Muscle of leg (tissue), 11 donors: ENCODE data around the gene GRIK1. TPM values are rescaled to one million over a fixed set of nuclear protein-coding genes. Genes with fewer than 3 reads are reported as not detected.

Source experiments
- DNase-seq: peaks from one replicate; pipeline ENCODE4 v3.0.0; 2013
- H3K27ac ChIP-seq: one replicate; pipeline ENCODE4 v1.5.1; 2013; ENCODE audit warnings: mild to moderate bottlenecking, low read length, control low read depth
- H3K27me3 ChIP-seq: one replicate; pipeline ENCODE4 v1.6.1; 2013; ENCODE audit warnings: low read length; ENCODE audit not compliant: control insufficient read depth, insufficient read depth
- H3K36me3 ChIP-seq: one replicate; pipeline ENCODE4 v1.6.1; 2013; ENCODE audit warnings: low read length; ENCODE audit not compliant: control insufficient read depth, insufficient read depth
- H3K4me1 ChIP-seq: one replicate; pipeline ENCODE4 v1.6.1; 2013; ENCODE audit warnings: low read length; ENCODE audit not compliant: control insufficient read depth, insufficient read depth
- H3K4me3 ChIP-seq: one replicate; pipeline ENCODE4 v1.5.1; 2013; ENCODE audit warnings: low read length, control low read depth
- H3K9me3 ChIP-seq: replicated peaks from 2 replicates; pipeline ENCODE4 v1.6.1; 2013; ENCODE audit warnings: low read depth, low read length; ENCODE audit not compliant: control insufficient read depth
- WGBS: methylation state at CpG from one replicate; pipeline ENCODE4 v1.1.5; 2013; ENCODE audit warnings: missing lambda C conversion rate; ENCODE audit not compliant: insufficient coverage; 5-methylcytosine and 5-hydroxymethylcytosine counted together
- polyA plus RNA-seq, 8 donors: library from polyadenylated mRNA; unstranded; fragments of 120-200 nt; gene quantifications; one replicate each; pipeline versions ENCODE4 v1.2.1 to v1.2.3, GENCODE V29; 2013; ENCODE audit warnings: inconsistent platforms in 1 of 8, low replicate concordance in 1 of 8; ENCODE audit not compliant: insufficient read length in 8 of 8, insufficient read depth in 1 of 8
- total RNA-seq: library from RNA; stranded (reverse); fragments of 120-200 nt; gene quantifications from one replicate; pipeline ENCODE4 v1.2.4, GENCODE V29; 2013

Gene GRIK1
- total and polyA plus RNA-seq, 9 donors = 0.25 to 2.1 (median 0.39) TPM

DNA sequence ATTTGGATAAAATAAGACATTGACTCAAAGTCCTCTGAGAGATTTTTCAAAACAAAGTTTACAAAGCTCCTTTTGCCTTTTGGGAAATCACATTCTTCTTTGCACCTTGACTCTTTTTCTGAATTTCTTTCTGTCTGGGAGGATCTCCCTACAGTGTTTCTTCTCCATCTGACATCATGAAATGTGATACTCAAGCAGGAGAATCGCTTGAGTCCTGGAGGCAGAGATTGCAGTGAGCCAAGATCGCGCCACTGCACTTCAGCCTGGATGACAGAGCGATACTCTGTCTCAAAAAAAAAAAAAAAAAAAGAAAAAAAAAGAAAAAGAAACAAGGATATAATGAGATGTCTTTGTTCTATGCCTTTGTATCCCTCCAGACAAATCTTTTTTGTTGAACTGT is 13.3 kb upstream of the GRIK1 start:
- Histone ChIP-seq H3K4me1 (no peaks in the 10 kb centered on the region), H3K9me3 (no peaks in the 10 kb centered on the region), H3K27ac (no peak overlapping the region), H3K36me3 (no peaks in the 10 kb centered on the region), H3K27me3 (no peaks in the 10 kb centered on the region), H3K4me3 (no peak overlapping the region)
- WGBS = no CpG with 5 or more reads among the region's 4 CpGs
- DNase-seq = peak; percentile 21

DNA sequence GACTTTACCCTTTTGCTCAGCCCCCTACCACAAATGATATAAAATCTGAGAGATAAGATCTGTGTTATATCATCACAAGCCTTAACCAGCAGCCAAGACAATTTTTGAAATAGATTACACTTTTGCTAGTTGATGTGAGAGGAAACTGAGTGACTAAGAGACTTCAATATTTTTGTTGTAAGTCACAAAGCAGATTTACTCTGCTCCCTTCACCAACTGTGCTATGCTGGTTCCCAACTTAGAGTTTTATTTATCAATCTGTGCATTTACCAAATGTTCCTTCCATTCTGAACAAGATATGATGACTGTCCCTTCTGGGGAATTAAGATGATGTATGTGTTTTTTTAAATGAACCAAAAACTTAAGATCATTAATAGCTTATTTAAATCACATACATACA is 12.1 kb upstream of the GRIK1 start:
- Histone ChIP-seq H3K27ac (no peak overlapping the region), H3K4me1 (no peaks in the 10 kb centered on the region), H3K4me3 (no peak overlapping the region), H3K9me3 (no peaks in the 10 kb centered on the region), H3K36me3 (no peaks in the 10 kb centered on the region), H3K27me3 (no peaks in the 10 kb centered on the region)
- no peak for DNase-seq

DNA sequence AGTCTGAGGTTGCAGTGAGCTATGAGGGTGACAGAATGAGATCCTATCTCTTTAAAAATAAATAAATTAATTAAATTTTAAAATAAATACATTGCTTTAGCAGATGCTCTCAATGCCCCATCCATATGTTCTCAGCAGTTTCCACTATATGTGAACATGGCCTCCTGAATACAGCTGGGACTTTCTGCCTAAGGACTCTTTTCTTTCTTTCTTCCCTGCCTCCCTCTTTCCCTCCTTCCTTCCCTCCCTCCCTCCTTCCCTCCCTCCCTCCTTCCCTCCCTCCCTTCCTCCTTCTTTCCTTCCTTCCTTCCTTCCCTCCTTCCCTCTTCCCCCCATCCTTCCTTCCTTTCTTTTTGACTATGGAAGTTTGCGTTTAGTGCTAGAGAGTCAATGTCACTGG is 10.2 kb upstream of the GRIK1 start:
- Histone ChIP-seq H3K27me3 (no peaks in the 10 kb centered on the region), H3K9me3 (no peaks in the 10 kb centered on the region), H3K4me1 (no peaks in the 10 kb centered on the region), H3K36me3 (no peaks in the 10 kb centered on the region), H3K4me3 (no peak overlapping the region), H3K27ac (no peak overlapping the region)
- DNase-seq = no peak
- WGBS = no CpG with 5 or more reads among the region's 1 CpG

DNA sequence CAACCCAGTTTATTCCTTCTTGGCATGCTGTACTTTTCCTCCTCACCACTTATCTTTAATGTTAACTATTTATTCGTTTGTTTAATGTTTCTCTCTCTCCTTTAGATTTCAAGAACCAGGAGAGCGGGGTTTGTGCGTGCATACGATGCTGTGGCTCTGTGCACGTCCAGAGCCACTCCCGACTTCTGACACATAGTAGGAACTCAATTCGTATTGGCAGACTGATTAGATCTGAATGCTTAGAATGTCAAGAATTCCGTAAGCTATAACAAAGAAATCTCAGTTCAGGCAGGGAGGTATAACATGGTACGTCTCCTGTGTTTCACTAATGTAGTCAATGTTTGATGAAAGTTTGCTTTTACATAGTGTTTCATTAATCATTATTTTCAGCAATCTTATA is 7.3 kb upstream of the GRIK1 start:
- Histone ChIP-seq H3K36me3 (no peaks in the 10 kb centered on the region), H3K27ac (no peak overlapping the region), H3K4me3 (no peak overlapping the region), H3K4me1 (no peaks in the 10 kb centered on the region), H3K27me3 (no peaks in the 10 kb centered on the region), H3K9me3 (no peaks in the 10 kb centered on the region)
- WGBS = 74% methylated on average over 5 of the region's 9 CpGs
- no peak for DNase-seq

DNA sequence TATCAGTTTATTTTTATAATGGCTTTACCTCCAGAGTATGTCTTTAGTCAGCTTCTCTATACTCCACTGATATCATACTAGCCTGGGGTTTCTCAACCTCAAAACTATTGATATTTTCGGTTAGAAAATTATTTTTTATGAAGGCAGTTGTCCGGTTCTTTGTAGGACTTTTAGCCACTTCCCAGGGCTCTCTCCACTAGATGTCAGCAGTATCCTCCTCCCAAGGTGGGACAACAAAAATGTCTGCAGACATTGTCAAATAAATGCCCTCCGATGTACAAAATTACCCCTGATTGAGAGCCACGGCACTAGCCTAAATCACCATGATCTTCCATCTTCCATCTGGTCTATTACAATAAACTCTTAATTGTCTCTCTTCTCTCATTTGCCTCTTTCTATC is 4.1 kb upstream of the GRIK1 start:
- no peaks in the 10 kb centered on the region for H3K9me3 ChIP-seq
- DNase-seq = peak; percentile 7
- no peak overlapping the region for H3K4me3 ChIP-seq
- H3K27ac ChIP-seq = no peak overlapping the region
- H3K4me1 ChIP-seq = peaks cover 6% of the 10 kb centered on the region
- 55% methylated on average over 2 of the region's 4 CpGs for WGBS
- no peaks in the 10 kb centered on the region for H3K36me3 ChIP-seq
- H3K27me3 ChIP-seq = peaks cover 16% of the 10 kb centered on the region

DNA sequence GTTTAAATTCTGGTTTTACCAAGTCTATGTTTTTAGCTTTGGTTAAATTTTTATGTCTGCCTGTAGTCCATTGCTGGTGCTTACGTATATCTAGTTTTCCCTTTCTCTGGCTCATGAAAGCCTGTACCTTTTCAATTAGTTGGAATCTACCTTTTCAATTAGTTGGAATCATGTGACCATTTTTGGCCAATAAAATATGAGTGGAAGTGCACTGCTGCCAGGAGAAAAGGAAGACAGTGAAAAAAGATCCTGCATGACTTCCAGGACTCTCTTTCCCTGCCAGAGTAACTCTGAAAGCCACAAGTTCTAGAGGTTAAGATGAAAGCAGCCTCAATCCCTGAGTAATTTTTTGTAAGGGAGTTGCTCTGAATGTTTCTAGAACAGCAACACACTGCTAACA is 2.2 kb upstream of the GRIK1 start:
- no peaks in the 10 kb centered on the region for H3K9me3 ChIP-seq
- H3K4me3 ChIP-seq = no peak overlapping the region
- H3K36me3 ChIP-seq = no peaks in the 10 kb centered on the region
- H3K4me1 ChIP-seq = peaks cover 8% of the 10 kb centered on the region
- no peak overlapping the region for H3K27ac ChIP-seq
- peaks cover 28% of the 10 kb centered on the region for H3K27me3 ChIP-seq
- DNase-seq = no peak
- WGBS = no CpG with 5 or more reads among the region's 1 CpG

DNA sequence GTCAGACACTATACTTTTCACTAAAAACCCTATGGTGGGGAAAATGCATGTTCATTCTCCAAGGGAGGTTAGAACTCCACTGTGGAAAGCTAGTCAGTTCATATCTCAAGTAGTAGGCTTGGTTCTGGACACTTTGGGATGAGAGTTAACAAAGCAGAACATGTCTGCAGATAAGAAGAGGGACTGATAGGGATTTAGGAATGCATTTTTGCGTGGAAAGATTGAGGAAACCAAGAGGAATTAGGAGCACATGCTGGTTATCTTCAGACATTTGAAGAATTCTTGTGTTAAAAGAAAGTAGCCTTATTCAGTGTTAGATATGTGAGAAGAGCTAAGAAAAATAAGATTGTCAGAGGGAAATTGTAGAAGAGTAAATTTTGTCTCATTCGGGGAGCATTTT is 1.2 kb upstream of the GRIK1 start:
- no peak overlapping the region for H3K27ac ChIP-seq
- no peaks in the 10 kb centered on the region for H3K9me3 ChIP-seq
- peaks cover 8% of the 10 kb centered on the region for H3K4me1 ChIP-seq
- H3K4me3 ChIP-seq = no peak overlapping the region
- peaks cover 28% of the 10 kb centered on the region for H3K27me3 ChIP-seq
- no peak for DNase-seq
- no peaks in the 10 kb centered on the region for H3K36me3 ChIP-seq
- WGBS = 74% methylated on average over 2 of the region's 2 CpGs

DNA sequence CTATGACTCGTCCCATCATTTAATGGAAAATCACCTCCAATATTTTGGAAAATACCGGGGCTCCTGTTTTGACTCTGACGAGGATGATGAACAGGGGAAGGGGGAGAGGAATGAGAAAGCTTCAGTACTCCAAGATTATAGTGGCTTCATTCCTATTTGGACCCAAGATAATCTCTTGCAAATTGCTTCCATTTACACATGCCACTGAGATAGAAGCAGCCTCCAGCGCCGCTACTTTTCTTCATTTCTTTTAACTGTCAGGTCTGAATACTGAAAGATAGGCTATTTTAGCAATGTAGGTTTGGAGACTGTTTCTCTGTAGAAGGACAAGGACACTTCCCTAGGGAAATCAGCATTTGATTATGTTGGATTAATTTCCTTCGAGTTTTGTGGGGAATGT is 565 bp upstream of the GRIK1 start:
- Histone ChIP-seq H3K4me1 (peaks cover 8% of the 10 kb centered on the region), H3K9me3 (no peaks in the 10 kb centered on the region), H3K27ac (no peak overlapping the region), H3K36me3 (no peaks in the 10 kb centered on the region), H3K27me3 (peaks cover 28% of the 10 kb centered on the region), H3K4me3 (peak overlapping the region; percentile 42)
- WGBS = no CpG with 5 or more reads among the region's 6 CpGs
- DNase-seq = no peak

DNA sequence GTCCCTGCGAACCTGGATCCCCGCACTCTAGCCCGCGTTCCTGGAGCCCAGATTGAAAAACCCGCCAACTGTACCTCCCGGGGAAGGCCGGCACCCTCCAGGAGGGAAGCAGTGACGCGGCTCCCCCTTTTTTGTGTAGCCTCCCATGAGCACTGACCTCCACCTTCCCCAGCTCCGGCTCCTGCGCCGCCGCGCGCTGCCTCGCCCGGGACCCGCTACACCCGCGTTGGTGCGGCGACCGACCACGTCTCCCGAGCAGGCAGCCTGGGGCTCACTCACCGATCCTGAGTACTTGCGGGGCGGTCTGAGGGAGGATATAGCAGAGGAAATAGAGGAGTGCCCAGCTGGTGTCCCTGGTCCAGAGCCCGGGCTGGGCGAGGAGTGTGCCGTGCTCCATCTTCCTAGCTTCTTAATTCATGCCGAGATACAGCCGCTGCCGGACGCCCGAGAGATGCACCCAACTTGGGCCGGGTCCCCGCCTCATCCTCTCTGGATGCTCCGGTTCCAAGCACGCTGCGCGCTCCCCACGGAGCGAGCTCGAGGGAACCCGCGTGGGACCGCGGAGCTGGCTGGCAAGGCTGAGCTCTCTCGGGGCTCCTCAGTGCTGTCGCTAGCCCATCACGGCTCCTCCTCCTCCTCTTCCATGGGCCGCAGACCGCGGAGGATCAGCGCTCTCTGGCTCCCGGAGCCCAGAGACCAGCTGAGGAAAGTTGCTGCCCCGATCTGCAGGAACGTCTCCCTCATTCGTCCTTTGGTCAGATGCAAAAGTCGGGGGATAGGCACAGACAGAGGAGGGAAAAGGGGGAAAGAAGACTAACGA is 482 bp downstream of the GRIK1 start:
- Histone ChIP-seq H3K36me3 (no peaks in the 10 kb centered on the region), H3K27ac (no peak overlapping the region), H3K27me3 (peaks cover 28% of the 10 kb centered on the region), H3K4me1 (peaks cover 8% of the 10 kb centered on the region), H3K4me3 (peak overlapping the region; percentile 42), H3K9me3 (no peaks in the 10 kb centered on the region)
- 1% methylated on average over 49 of the region's 62 CpGs for WGBS
- peak; percentile 14 for DNase-seq

DNA sequence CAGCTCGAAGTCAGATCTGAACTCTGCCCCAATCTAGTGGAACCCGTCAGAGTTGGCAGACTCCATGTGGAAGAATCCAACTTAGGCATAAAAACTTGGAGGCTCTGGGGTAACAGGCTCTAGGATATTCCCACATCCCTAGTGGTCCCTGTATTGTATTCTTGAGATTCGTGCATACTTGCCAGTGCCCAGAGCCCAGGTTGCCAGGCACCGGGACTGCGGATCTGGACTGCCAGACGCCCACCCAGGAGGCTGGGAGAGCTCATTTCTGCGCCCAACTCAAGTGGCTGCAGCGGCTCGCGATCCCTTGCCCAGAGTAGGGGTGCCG is 1.1 kb downstream of the GRIK1 start:
- Histone ChIP-seq H3K4me3 (no peak overlapping the region), H3K27me3 (peaks cover 28% of the 10 kb centered on the region), H3K27ac (no peak overlapping the region), H3K4me1 (peaks cover 8% of the 10 kb centered on the region), H3K9me3 (no peaks in the 10 kb centered on the region), H3K36me3 (no peaks in the 10 kb centered on the region)
- WGBS = 11% methylated on average over 10 of the region's 11 CpGs
- no peak for DNase-seq

DNA sequence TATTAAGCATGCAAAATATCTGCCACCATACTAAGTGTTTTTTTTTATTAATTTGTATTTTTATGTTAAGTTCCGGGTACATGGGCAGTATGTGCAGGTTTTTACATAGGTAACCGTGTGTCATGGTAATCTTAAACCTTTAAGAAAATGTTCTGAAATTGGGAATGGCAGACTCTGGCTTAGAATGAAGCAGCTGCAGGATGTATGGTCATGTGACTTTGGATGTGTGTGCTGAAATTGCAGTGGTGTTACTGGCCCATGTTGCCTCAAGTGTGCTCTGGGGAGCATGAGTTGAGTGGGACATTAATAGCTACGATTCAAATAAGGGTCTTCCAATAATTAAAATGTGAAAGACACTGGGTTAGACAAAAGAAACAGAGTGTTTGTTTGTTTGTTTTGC is 6.7 kb downstream of the GRIK1 start:
- Histone ChIP-seq H3K36me3 (no peaks in the 10 kb centered on the region), H3K27me3 (peaks cover 4% of the 10 kb centered on the region), H3K4me3 (no peak overlapping the region), H3K27ac (no peak overlapping the region), H3K4me1 (no peaks in the 10 kb centered on the region), H3K9me3 (no peaks in the 10 kb centered on the region)
- no peak for DNase-seq
- WGBS = 79% methylated on average over 2 of the region's 3 CpGs
